HL-60 (cell line): ENCODE measurements around the gene MEF2C.

Experiments used
- GABPA ChIP-seq: IDR thresholded peaks from 2 replicates; pipeline ENCODE4 v1.6.1; 2012; ENCODE audit warnings: low read depth
- POLR2AphosphoS5 ChIP-seq: IDR thresholded peaks from 2 replicates; pipeline ENCODE4 v1.6.1; 2012; ENCODE audit warnings: low read depth
- TF ChIP-seq, protein P1 (sequence below): IDR thresholded peaks from one replicate; pipeline ENCODE4 v1.5.1; 2011; ENCODE audit warnings: low read length, control low read depth, inconsistent platforms; ENCODE audit not compliant: insufficient read depth
- TF ChIP-seq, protein P2 (sequence below): IDR thresholded peaks from 2 replicates; pipeline ENCODE4 v1.6.1; 2012; ENCODE audit warnings: low read depth; ENCODE audit not compliant: insufficient replicate concordance

DNA sequence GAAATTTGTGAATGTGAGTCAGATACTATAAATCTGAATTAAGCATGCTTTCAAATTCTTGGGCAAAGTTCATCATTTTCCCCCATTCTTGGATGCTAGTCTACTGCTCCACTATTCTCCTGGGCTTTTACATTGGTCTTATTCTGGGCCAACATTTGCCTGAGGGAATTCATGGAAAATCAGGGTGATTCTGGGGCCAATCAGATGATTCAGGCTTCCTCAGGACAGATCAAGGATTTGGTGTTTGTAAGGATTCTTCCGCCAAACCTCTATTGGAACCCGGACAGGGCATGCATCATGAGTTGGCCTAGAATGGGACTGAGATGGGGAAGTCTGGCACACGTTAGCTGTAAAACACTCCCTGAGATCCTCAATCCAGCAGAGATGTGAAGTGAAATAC, 113.8 kb downstream of the MEF2C start:
- TF ChIP-seq, protein P1, sequence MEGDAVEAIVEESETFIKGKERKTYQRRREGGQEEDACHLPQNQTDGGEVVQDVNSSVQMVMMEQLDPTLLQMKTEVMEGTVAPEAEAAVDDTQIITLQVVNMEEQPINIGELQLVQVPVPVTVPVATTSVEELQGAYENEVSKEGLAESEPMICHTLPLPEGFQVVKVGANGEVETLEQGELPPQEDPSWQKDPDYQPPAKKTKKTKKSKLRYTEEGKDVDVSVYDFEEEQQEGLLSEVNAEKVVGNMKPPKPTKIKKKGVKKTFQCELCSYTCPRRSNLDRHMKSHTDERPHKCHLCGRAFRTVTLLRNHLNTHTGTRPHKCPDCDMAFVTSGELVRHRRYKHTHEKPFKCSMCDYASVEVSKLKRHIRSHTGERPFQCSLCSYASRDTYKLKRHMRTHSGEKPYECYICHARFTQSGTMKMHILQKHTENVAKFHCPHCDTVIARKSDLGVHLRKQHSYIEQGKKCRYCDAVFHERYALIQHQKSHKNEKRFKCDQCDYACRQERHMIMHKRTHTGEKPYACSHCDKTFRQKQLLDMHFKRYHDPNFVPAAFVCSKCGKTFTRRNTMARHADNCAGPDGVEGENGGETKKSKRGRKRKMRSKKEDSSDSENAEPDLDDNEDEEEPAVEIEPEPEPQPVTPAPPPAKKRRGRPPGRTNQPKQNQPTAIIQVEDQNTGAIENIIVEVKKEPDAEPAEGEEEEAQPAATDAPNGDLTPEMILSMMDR, result no peak
- TF ChIP-seq POLR2AphosphoS5 (no peak), GABPA (no peak)
- TF ChIP-seq, protein P2, sequence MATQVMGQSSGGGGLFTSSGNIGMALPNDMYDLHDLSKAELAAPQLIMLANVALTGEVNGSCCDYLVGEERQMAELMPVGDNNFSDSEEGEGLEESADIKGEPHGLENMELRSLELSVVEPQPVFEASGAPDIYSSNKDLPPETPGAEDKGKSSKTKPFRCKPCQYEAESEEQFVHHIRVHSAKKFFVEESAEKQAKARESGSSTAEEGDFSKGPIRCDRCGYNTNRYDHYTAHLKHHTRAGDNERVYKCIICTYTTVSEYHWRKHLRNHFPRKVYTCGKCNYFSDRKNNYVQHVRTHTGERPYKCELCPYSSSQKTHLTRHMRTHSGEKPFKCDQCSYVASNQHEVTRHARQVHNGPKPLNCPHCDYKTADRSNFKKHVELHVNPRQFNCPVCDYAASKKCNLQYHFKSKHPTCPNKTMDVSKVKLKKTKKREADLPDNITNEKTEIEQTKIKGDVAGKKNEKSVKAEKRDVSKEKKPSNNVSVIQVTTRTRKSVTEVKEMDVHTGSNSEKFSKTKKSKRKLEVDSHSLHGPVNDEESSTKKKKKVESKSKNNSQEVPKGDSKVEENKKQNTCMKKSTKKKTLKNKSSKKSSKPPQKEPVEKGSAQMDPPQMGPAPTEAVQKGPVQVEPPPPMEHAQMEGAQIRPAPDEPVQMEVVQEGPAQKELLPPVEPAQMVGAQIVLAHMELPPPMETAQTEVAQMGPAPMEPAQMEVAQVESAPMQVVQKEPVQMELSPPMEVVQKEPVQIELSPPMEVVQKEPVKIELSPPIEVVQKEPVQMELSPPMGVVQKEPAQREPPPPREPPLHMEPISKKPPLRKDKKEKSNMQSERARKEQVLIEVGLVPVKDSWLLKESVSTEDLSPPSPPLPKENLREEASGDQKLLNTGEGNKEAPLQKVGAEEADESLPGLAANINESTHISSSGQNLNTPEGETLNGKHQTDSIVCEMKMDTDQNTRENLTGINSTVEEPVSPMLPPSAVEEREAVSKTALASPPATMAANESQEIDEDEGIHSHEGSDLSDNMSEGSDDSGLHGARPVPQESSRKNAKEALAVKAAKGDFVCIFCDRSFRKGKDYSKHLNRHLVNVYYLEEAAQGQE, result no peak
